SU-DHL-6 (cell line): ENCODE measurements around the gene BEST1.

ENCODE experiments used
- CTCF ChIP-seq: fragments of 200-600 bp; sonication (generic); IDR thresholded peaks from one replicate; pipeline ENCODE4 v1.5.1; 2017; ENCODE audit warnings: antibody characterized with exemption, mild to moderate bottlenecking, low read length, moderate library complexity; ENCODE audit not compliant: insufficient read depth, poor library complexity, severe bottlenecking
- EZH2phosphoT487 ChIP-seq: fragments of 200-600 bp; sonication (generic), shearing (Covaris generic); conservative IDR thresholded peaks from 2 replicates; pipeline ENCODE4 v1.6.1; 2018; ENCODE audit warnings: mild to moderate bottlenecking, antibody characterized with exemption, low read length, moderate library complexity, mixed read lengths

- TF ChIP-seq CTCF (no peak), EZH2phosphoT487 (no peak)
These were observed 49.2 kb downstream of the BEST1 start for GRCh38 chr11:61999141-61999975.
